ENCODE results near the gene PRKAG2. TPM values are rescaled to one million over a fixed set of nuclear protein-coding genes. Genes with fewer than 3 reads are reported as not detected.

The PRKAG2 gene
- total RNA-seq, 4 donors from 2014 or later = 38.8 to 94.4 (median 73.2) TPM

- Histone ChIP-seq H3K4me3 (no peak overlapping the region), H3K9me3 (no peaks in the 10 kb centered on the region), H3K27ac (no peak overlapping the region), H3K36me3 (no peaks in the 10 kb centered on the region), H3K27me3 (no peaks in the 10 kb centered on the region), H3K4me1 (peaks cover 0 to 8% (median 0%) of the 10 kb centered on the region in 4 donors)
- TF ChIP-seq POLR2A (IDR thresholded peaks at IDR 0.05) = no peak
- TF ChIP-seq, protein P1, sequence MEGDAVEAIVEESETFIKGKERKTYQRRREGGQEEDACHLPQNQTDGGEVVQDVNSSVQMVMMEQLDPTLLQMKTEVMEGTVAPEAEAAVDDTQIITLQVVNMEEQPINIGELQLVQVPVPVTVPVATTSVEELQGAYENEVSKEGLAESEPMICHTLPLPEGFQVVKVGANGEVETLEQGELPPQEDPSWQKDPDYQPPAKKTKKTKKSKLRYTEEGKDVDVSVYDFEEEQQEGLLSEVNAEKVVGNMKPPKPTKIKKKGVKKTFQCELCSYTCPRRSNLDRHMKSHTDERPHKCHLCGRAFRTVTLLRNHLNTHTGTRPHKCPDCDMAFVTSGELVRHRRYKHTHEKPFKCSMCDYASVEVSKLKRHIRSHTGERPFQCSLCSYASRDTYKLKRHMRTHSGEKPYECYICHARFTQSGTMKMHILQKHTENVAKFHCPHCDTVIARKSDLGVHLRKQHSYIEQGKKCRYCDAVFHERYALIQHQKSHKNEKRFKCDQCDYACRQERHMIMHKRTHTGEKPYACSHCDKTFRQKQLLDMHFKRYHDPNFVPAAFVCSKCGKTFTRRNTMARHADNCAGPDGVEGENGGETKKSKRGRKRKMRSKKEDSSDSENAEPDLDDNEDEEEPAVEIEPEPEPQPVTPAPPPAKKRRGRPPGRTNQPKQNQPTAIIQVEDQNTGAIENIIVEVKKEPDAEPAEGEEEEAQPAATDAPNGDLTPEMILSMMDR (IDR thresholded peaks at IDR 0.05) = no peak
- DNase-seq = no peak
Observed at GRCh38 chr7:151849008-151849878, 27.7 kb downstream of the PRKAG2 start.

DNA sequence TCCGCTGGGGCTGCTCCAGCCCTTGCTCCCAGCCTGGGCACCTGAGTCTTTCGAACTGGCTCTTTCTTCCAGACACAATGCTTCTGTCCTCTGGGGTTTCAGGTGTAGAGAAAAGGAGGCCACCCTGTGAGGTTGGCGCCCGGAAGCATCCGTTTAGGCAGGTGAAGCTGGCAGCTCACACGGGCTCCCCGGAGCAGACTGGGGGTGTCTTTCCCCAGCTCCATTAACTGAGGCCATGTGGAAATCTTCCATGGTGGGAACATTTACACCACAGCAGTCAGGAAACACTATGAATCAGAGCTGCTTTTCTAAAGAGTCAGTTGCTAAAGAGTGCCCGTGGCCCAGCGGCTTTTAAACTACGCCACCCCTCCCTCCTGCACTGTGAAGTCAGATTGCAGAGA is 29.2 kb downstream of the PRKAG2 start:
- Histone ChIP-seq H3K27me3 (no peaks in the 10 kb centered on the region), H3K36me3 (no peaks in the 10 kb centered on the region), H3K9me3 (no peaks in the 10 kb centered on the region), H3K4me1 (peaks cover 0 to 8% (median 0%) of the 10 kb centered on the region in 4 donors), H3K27ac (no peak overlapping the region), H3K4me3 (no peak overlapping the region)
- DNase-seq = no peak
- TF ChIP-seq, protein P1 (IDR thresholded peaks at IDR 0.05) = no peak
- no peak for TF ChIP-seq POLR2A (IDR thresholded peaks at IDR 0.05)

DNA sequence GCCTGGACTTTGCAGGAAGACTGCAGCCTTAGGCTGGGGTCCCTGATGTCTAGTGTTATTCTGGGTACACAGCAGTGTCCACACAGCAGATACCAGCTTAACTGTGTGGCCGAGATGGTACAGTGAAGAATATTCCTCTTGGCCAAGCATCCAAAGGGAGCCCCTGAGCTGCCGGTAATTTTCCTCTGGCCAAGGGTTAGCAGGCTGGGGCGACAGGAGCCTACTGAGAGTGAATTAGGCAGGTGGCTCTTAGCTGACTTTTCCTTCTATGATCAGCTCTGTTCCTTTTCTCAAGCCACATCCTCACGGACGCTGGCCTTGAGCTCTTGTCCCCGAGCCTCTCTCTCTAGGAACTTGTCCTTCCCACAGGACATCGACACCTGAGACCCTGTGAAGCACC is 29.8 kb downstream of the PRKAG2 start:
- H3K9me3 ChIP-seq = no peaks in the 10 kb centered on the region

GRCh38 chr7:151845412-151846205 is 31.3 kb downstream of the PRKAG2 start:
- no peaks in the 10 kb centered on the region for H3K9me3 ChIP-seq
- no peaks in the 10 kb centered on the region for H3K27me3 ChIP-seq
- H3K4me1 ChIP-seq = no peaks in the 10 kb centered on the region
- TF ChIP-seq, protein P1 (IDR thresholded peaks at IDR 0.05) = no peak
- TF ChIP-seq POLR2A (IDR thresholded peaks at IDR 0.05) = no peak
- H3K27ac ChIP-seq = no peak overlapping the region
- no peaks in the 10 kb centered on the region for H3K36me3 ChIP-seq
- DNase-seq = no peak
- no peak overlapping the region for H3K4me3 ChIP-seq

More for the DNA sequence above, 29.8 kb downstream of the PRKAG2 start:
- H3K36me3 ChIP-seq = no peaks in the 10 kb centered on the region
- H3K4me1 ChIP-seq = peaks cover 0 to 8% (median 0%) of the 10 kb centered on the region in 4 donors
- no peak for DNase-seq
- no peaks in the 10 kb centered on the region for H3K27me3 ChIP-seq
- no peak overlapping the region for H3K4me3 ChIP-seq
- no peak overlapping the region for H3K27ac ChIP-seq
- no peak for TF ChIP-seq POLR2A (IDR thresholded peaks at IDR 0.05)
- TF ChIP-seq, protein P1 (IDR thresholded peaks at IDR 0.05) = no peak

GRCh38 chr7:151844825-151845200 is 32.1 kb downstream of the PRKAG2 start:
- Histone ChIP-seq H3K4me3 (no peak overlapping the region), H3K27ac (no peak overlapping the region)

More at GRCh38 chr7:151844825-151845200, 32.1 kb downstream of the PRKAG2 start:
- TF ChIP-seq POLR2A (IDR thresholded peaks at IDR 0.05) = no peak
- TF ChIP-seq, protein P1 (IDR thresholded peaks at IDR 0.05) = no peak
- Histone ChIP-seq H3K4me1 (peaks cover 0 to 2% (median 0%) of the 10 kb centered on the region in 4 donors), H3K27me3 (no peaks in the 10 kb centered on the region), H3K36me3 (no peaks in the 10 kb centered on the region), H3K9me3 (no peaks in the 10 kb centered on the region)
- no peak for DNase-seq

All from Peyer's patch (tissue), 4 donors.